GM12878 (cell line): Measurements from ENCODE around the gene UHRF1.

ENCODE experiments used
- BRCA1 ChIP-seq: IDR thresholded peaks from 2 replicates; pipeline ENCODE4 v1.6.1; 2011; ENCODE audit warnings: low read depth, low read length, improper control_type of control experiment
- SIN3A ChIP-seq: IDR thresholded peaks from 2 replicates; pipeline ENCODE4 v1.6.1; 2012; ENCODE audit warnings: low read depth, low read length, improper control_type of control experiment
- SUZ12 ChIP-seq: fragments of 200-600 bp; sonication (generic); IDR thresholded peaks from one replicate; pipeline ENCODE4 v1.6.1; 2018; ENCODE audit warnings: antibody characterized with exemption, mild to moderate bottlenecking; ENCODE audit not compliant: unreplicated experiment

GRCh38 chr19:4873930-4874329, 35.4 kb upstream of the UHRF1 start:
- TF ChIP-seq SUZ12 (no peak), SIN3A (no peak), BRCA1 (no peak)
